Measurements from ENCODE around the gene GNL1.
"Not testable (repeated sequence)": the region's sequence is repeated elsewhere in the genome, so short reads cannot be mapped to it uniquely, and the experiment has no call there.

GNL1 gene

DNA sequence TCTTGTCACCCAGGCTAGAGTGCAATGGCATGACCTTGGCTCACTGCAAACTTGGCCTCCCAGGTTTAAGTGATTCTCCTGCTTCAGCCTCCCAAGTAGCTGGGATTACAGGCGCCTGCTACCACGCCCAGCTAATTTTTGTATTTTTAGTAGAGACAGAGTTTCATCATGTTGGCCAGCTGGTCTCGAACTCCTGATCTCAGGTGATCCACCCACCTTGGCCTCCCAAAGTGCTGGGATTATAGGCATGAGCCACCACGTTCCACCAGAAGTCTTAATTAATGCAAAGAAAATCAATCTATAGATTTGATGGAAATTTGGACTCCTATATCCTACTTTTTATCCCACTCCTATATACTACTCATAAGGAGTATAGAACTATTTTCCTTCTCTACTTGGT is 61.2 kb downstream of the GNL1 start:
- DNase-seq: not testable (repeated sequence)

DNA sequence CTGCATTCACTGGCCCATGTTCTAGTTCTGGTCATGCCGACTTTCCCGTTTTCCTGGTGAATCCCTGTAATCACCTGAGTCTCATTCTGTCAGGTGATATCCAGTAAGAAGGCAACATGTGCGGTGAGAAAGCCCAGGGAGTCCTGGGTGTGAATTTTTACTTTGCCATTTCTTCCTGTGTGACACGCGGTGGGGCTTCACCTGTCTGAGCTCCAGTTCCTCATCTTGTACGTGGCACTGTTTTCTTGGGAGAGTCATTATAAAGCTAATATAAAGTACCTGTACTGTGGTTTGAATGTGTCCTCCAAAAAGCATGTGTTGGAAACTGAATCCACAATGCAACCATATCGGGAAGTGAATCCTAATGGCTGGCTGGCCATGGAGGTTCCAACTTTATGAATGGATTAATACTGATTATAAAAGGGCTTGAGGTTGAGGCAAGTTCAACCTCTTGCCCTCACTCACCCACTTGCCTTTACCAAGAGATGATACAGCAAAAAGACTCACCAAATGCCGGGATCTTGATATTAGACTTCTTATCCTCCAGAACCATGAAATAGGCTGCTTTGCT is 61.9 kb downstream of the GNL1 start:
- DNase-seq: peak; percentile 35 to 54

DNA sequence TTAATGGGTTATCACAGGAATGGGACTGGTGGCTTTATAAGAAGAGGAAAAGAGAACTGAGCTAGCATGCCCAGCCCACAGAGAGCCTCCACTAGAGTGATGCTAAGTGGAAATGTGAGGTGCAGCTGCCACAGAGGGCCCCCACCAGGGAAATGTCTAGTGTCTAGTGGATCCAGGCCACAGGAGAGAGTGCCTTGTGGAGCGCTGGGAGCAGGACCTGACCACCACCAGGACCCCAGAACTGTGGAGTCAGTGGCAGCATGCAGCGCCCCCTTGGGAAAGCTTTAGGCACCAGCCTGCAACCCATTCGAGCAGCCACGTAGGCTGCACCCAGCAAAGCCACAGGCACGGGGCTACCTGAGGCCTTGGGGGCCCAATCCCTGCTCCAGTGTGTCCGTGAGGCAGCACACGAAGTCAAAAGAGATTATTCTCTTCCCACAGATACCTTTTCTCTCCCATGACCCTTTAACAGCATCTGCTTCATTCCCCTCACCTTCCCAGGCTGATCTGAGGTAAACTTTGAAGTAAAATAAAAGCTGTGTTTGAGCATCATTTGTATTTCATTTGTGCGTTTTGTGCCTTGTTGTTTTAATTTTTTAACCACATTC is 62.5 kb downstream of the GNL1 start:
- DNase-seq: peak; percentile 58 to 66

DNA sequence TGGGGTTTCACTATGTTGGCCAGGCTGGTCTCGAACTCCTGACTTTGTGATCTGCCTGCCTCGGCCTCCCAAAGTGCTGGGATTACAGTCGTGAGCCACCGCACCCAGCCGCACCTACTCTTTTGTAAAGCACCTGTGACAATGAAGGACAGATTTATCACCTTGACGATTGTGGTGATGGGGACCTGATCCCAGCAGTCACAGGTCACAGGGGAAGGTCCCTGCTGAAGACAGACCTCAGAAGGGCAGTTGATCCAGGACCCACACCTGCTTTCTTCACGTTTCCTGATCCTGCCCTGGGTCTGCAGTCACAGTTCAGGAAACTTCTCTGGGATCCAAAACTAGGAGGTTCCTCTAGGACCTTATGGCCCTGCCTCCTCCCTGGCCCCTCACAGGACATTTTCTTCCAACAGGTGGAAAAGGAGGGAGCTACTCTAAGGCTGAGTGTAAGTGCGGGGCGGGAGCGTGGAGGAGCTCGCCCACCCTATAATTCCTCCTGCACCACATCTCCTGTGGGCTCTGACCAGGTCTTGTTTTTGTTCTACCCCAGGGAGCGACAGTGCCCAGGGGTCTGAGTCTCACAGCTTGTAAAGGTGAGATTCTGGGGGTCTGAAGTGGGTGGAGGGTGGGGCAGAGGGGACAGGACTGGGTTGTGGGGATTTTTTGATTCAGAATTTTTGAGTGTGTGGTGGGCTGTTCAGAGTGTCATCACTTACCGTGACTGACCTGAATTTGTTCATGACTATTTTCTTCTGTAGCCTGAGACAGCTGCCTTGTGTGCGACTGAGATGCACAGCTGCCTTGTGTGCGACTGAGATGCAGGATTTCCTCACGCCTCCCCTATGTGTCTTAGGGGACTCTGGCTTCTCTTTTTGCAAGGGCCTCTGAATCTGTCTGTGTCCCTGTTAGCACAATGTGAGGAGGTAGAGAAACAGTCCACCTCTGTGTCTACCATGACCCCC is 64.0 kb downstream of the GNL1 start:
- DNase-seq: peak in 1 of 2 donors; percentile 34
